Epidermal melanocyte (primary cell): ENCODE results near the gene MYB.
"Not testable (repeated sequence)": the region's sequence is repeated elsewhere in the genome, so short reads cannot be mapped to it uniquely, and the experiment has no call there.

ENCODE experiments used
- DNase-seq: peaks from one replicate; pipeline ENCODE4 v3.0.0; 2011; ENCODE audit warnings: low spot score; ENCODE audit not compliant: insufficient read length

MYB gene

GRCh38 chr6:135163440-135163738 lies 17.7 kb upstream of the MYB start:
- no peak for DNase-seq

GRCh38 chr6:135164387-135164786 lies 16.7 kb upstream of the MYB start:
- not testable (repeated sequence) for DNase-seq

GRCh38 chr6:135165031-135165430 lies 16.1 kb upstream of the MYB start:
- no peak for DNase-seq

- DNase-seq = no peak
Observed at GRCh38 chr6:135166515-135166914, 14.6 kb upstream of the MYB start.

DNA sequence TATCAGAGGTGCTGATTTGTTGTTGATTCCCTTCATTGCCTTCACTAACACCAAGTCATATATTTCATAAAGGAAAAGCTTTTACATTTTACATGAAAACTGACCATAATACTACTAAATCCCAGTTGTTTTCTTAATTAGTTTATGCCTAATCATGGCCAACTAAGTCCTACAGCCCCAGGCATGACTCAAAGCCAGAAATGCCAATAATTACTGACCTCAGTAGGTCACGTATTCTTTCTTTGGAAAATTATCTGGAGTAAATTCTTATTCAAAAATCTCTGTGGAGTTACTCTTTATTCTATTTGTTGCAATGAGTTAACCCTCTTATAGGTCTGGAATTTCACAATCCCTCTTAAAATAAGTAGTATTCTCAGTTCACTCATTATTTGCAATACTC lies 13.5 kb upstream of the MYB start:
- no peak for DNase-seq

- DNase-seq = no peak
Observed at GRCh38 chr6:135168766-135169165, 12.3 kb upstream of the MYB start.

GRCh38 chr6:135170238-135170637 lies 10.9 kb upstream of the MYB start:
- no peak for DNase-seq

DNA sequence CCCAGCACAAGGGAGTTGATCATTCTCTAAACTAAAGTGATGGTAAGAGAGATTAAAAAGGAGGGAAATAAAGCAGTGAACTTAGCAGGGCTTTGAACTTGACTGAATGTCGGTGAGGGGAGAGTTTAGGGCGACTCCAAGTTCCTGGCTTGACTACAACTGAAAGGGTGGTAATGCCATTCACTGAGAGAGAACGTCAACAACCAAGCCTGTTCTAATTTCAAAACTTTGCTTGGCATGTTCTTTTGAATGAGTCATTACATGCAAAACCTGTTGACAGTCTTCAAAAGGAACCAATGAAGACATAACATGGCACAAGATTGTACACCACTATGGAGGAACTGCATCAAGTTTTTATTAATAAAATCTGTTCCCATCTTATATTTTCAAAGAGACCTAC lies 10.3 kb upstream of the MYB start:
- DNase-seq = no peak

DNA sequence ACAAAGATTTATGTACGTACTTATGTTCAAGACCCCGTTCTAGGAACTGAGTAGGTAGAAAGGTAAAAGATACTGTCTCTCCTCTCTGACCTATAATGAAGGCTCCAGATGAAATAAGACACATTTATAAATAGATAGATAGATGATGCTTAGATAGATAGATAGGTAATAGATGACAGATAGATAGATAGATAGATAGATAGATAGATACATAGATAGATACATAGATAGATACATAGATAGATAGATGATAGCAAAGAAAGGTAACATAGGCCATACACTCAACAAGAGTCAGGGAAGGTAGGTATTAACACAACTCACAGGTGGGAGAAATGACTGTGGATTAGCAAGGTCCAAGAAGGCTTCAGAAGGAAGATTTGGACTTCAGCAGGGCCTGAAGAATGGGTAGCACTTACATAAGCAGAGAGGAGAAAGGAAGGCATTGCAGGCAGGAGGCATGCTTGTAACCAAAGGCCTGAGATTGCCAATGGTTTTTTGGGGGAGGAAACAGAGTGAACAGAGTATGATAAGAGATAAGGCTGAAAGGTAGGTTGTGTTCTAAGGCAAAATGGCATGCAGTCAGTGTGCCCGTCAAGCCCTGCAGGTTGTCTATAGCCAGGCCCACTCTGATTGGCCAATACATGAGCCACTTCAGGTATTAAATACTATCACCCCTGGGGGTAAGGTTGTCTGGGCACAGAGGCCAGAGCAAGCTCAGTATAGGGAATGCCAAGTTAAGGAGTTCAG lies 7.7 kb upstream of the MYB start:
- no peak for DNase-seq

DNA sequence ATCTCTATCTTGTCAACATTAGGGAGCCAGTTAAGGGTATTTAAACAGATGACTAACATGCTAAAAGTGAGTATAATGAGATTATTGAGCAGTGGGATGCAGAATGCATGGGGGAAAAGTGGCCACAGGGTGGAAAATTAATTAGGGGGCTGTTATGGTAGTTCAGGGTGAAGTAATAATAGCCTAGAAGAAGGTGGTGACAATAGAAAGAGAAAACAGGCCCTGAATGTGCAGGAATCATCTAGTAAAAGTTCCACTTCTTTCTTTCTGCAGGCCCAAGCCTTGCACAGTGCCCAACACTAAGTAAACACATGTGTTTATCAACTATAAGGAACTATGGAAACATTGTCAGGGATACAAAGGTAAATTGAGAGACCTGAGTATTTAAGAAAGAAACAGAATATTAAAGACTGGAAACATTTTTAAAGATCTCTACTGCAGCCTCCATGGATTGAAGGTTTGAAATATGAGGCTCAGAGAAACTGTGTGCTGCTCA lies 7.1 kb upstream of the MYB start:
- no peak for DNase-seq

DNA sequence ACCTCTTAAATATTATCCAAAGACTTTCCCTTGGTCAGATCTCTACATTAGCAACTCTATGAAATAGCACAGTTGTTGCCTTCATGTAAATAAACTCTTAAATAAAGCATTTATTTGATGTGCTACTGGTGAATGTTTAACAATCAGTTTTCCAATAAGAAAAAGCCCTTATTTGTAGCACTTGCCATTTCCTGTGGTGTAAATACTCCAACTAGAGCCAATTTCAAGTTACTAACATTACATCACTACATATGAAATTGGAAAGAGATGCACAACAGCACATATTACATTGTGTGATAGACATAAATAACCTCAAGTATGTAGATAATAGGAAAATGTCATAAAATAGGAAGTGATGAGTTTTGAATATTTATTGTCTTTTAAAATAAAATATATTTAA lies 5.0 kb upstream of the MYB start:
- no peak for DNase-seq

- no peak for DNase-seq
Observed at GRCh38 chr6:135176464-135176863, 4.6 kb upstream of the MYB start.

- no peak for DNase-seq
Observed at GRCh38 chr6:135179372-135179771, 1.7 kb upstream of the MYB start.

DNA sequence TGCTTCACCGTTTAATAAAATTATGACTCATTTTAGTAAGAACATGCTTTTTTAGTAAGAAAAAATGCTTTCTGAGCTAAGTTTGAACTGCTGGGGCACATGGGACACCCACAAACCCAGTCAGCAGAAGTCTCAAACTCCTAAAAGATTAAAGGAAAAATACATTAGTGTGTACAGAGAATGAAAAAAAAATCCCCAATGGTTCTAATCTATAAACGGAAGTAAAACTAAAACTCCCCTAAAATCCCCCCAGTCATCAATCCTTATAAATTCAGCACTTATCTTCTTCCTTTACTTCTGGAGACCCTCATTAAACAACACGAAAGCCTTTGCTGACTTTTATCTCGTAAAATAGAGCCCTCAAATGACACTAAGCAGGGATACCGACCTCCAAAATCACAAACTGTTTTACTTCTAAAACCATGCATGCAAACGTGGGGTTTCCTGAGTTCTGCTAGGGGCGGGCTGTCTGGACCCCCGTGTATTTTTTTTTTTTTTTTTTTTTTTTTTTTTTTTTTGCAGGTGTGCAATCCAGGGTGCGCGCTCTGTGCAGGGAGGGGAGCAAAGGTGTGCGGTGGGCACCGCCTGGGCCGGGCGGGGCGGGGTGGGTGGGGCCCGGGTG lies 1.1 kb upstream of the MYB start:
- no peak for DNase-seq

DNA sequence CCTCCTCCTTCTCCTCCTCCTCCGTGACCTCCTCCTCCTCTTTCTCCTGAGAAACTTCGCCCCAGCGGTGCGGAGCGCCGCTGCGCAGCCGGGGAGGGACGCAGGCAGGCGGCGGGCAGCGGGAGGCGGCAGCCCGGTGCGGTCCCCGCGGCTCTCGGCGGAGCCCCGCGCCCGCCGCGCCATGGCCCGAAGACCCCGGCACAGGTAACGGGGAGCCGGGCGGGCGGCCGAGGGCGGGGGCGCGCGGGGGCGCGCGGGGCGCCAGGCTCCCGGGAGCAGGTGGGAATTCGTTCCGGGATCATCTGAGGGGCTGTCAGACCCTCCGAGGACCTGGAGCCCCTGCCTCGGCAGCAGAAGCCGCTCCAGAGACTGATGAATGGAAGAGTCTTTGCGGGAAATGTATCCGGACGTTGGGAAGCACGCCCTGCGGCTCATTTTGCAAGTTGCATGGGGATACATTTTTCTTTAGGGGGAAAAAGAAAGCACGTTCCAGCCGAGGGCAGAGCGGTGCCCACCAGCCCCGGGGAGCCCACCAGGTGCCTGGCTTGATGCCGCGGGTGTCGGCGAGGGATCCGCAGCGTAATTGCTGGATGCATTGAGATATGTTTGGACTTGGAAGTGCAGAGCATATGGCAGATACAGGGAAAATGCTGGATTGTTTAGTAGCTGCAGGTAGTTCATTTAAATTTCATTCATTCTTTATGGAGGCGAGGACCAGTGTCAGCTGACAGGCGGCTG lies 394 bp downstream of the MYB start:
- no peak for DNase-seq

GRCh38 chr6:135182071-135183001 lies 1.2 kb downstream of the MYB start:
- DNase-seq = no peak

- no peak for DNase-seq
Observed at GRCh38 chr6:135183002-135183531, 2.0 kb downstream of the MYB start.

DNA sequence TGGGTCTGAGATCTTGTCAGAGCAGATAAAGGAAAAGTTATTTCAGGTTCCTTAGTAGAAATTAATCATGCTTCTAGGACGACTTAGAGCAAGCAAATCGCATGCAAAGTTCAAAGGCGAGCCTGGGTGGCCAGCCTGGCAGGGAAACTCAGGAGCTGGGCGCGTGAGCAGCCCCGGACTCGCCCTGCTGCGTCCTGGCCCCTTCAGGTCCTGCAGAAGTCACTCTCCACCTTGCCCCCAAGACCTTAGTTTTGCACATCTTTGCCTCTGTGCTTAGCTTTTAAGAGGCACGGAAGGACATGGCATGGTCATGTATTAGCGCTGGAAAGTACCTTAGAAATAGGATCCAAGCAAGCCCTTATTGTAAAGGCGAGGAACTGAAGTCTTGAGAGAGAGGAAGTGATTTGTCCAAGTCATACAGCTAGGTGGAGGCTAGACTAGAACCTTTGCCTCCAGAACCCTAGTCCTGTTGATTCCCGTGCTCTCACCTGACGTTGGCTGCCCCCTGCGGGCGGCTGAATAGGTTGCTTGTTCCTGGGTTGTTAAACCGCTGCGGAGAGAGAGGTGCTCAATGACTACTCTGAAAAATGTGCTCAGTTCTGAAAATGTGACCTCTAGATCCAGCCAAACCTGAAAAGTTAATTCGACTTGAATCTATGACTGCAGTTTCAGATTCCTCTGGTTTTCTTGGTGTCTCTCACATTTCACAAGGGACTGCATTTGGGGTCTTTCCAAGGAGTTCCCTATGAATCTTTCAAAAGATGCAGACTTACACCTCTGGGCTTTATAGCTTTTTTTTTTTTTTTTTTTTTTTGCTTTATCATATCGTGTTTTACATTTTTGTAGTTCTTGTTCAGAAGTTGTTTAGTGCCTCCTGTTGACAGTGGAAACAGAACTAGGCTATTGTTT lies 2.7 kb downstream of the MYB start:
- no peak for DNase-seq

GRCh38 chr6:135185483-135185882 lies 4.4 kb downstream of the MYB start:
- no peak for DNase-seq

GRCh38 chr6:135186255-135186654 lies 5.1 kb downstream of the MYB start:
- DNase-seq = no peak
